ENCODE measurements around the gene SOBP.

- TF ChIP-seq CTCF (optimal IDR thresholded peaks at IDR 0.05 in 1 of 3, IDR thresholded peaks at IDR 0.05 in 1 of 3, conservative IDR thresholded peaks at IDR 0.05 in 1 of 3; ENCODE audit: extremely low read depth in 1 of 3, insufficient read depth in 2 of 3, low read length in 3 of 3) (no peak), EZH2 (IDR thresholded peaks at IDR 0.05; ENCODE audit: low read length) (no peak)
Measured at GRCh38 chr6:107673076-107673494, 183.2 kb downstream of the SOBP start.
